ENCODE results near the gene TCN2. TPM values are rescaled to one million over a fixed set of nuclear protein-coding genes. Genes with fewer than 3 reads are reported as not detected.
"Not testable (repeated sequence)": the region's sequence is repeated elsewhere in the genome, so short reads cannot be mapped to it uniquely, and the experiment has no call there.

The TCN2 gene
- total RNA-seq (10 to 100 TPM; 21.4 to 39.9 TPM), polyA plus RNA-seq (10 to 100 TPM; 10.6 to 60.9 TPM)
- long read RNA-seq, donor 1, transcript TCN2-201 (9 exons, 2,535 nt): major isoform, 5 of 9 reads
- long read RNA-seq, donor 1, partial matches to known transcripts: 0 of 9 reads
- long read RNA-seq, donor 1, other reads (novel, unspliced or antisense): 0 of 9 reads
- long read RNA-seq, donor 2, partial matches to known transcripts: 0 of 3 reads
- long read RNA-seq, donor 2, other reads (novel, unspliced or antisense): 0 of 3 reads
- long read RNA-seq, donor 3, partial matches to known transcripts: 0 of 2 reads
- long read RNA-seq, donor 3, other reads (novel, unspliced or antisense): 0 of 2 reads
- long read RNA-seq, donor 4, partial matches to known transcripts: 0 of 2 reads
- long read RNA-seq, donor 4, other reads (novel, unspliced or antisense): 0 of 2 reads
- long read RNA-seq, donor 5, transcript TCN2-201 (9 exons, 2,535 nt): major isoform, 7 of 9 reads
- long read RNA-seq, donor 5, partial matches to known transcripts: 0 of 9 reads
- long read RNA-seq, donor 5, other reads (novel, unspliced or antisense): 0 of 9 reads

- H3K27me3 ChIP-seq (ENCODE audit: control insufficient read depth in 3 of 3, insufficient read depth in 3 of 3, low read length in 2 of 3): no peaks in the 10 kb centered on the region
- H3K9me3 ChIP-seq (ENCODE audit: control insufficient read depth in 4 of 4, insufficient read depth in 3 of 4, low read length in 3 of 4): no peaks in the 10 kb centered on the region
- peak within 1 kb of the TSS; percentile 40 for H3K4me3 ChIP-seq
- peak within 1 kb of the TSS; percentile 67 to 90 for H3K27ac ChIP-seq (ENCODE audit: low read depth in 1 of 2, low read length in 1 of 2)
- 0 to 1% methylated on average over 23 to 24 of the region's 24 CpGs for WGBS, 2 donors
- H3K36me3 ChIP-seq (ENCODE audit: control insufficient read depth in 4 of 4, insufficient read depth in 4 of 4, low read length in 4 of 4): peaks cover 0 to 4% (median under 1%) of the 10 kb centered on the region in 4 donors
- ATAC-seq (ENCODE audit: insufficient read depth, low FRiP score): peak; percentile 60
- TF ChIP-seq, protein P1, sequence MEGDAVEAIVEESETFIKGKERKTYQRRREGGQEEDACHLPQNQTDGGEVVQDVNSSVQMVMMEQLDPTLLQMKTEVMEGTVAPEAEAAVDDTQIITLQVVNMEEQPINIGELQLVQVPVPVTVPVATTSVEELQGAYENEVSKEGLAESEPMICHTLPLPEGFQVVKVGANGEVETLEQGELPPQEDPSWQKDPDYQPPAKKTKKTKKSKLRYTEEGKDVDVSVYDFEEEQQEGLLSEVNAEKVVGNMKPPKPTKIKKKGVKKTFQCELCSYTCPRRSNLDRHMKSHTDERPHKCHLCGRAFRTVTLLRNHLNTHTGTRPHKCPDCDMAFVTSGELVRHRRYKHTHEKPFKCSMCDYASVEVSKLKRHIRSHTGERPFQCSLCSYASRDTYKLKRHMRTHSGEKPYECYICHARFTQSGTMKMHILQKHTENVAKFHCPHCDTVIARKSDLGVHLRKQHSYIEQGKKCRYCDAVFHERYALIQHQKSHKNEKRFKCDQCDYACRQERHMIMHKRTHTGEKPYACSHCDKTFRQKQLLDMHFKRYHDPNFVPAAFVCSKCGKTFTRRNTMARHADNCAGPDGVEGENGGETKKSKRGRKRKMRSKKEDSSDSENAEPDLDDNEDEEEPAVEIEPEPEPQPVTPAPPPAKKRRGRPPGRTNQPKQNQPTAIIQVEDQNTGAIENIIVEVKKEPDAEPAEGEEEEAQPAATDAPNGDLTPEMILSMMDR (IDR thresholded peaks at IDR 0.05; ENCODE audit: control extremely low read depth, extremely low read depth): no peak
- peak within 1 kb of the TSS; percentile 16 to 76 for H3K9ac ChIP-seq (ENCODE audit: insufficient read depth in 1 of 2, low read length in 2 of 2)
- H3K4me1 ChIP-seq (ENCODE audit: control insufficient read depth in 5 of 5, insufficient read depth in 5 of 5, low read length in 5 of 5): peaks cover 3 to 17% (median 8%) of the 10 kb centered on the region in 5 donors
- DNase-seq: peak; percentile 80 to 89 (median 86)
Measured at GRCh38 chr22:30606455-30607299, at the start of gene TCN2. Gene TCN2, plus strand, starts transcription at chr22:30607174. Its CDS starts 158 bp downstream, at chr22:30607332.

DNA sequence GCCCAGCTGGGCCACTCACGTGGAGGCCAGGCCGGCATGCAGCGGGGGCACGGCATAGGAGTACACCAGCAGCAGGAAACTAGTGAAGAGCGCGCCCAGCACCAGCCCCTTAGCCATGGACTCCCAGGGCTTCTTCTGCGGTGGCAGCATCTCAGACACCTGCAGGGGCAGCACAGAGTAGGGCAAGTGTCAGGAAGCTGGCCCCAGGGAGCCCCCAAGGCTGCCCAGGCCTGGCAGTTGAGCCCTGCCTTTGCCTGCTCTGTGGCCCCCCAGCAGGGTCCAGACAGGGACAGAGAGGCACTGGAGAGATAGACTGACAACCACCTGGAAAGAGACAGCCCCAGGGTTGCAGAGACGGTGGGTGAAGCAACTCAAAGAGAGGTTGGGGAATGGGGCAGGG, 49.7 kb upstream of the TCN2 start:
- DNase-seq: no peak
- H3K27me3 ChIP-seq (ENCODE audit: control insufficient read depth in 3 of 3, insufficient read depth in 3 of 3, low read length in 2 of 3): no peaks in the 10 kb centered on the region
- H3K4me3 ChIP-seq: no peak overlapping the region
- no peaks in the 10 kb centered on the region for H3K4me1 ChIP-seq (ENCODE audit: control insufficient read depth in 5 of 5, insufficient read depth in 5 of 5, low read length in 5 of 5)
- TF ChIP-seq, protein P1 (IDR thresholded peaks at IDR 0.05; ENCODE audit: control extremely low read depth, extremely low read depth): no peak
- H3K36me3 ChIP-seq (ENCODE audit: control insufficient read depth in 4 of 4, insufficient read depth in 4 of 4, low read length in 4 of 4): no peaks in the 10 kb centered on the region
- 82 to 83% methylated on average over 8 of the region's 8 CpGs for WGBS, 2 donors
- no peaks in the 10 kb centered on the region for H3K9me3 ChIP-seq (ENCODE audit: control insufficient read depth in 4 of 4, insufficient read depth in 3 of 4, low read length in 3 of 4)
- no peak overlapping the region for H3K9ac ChIP-seq (ENCODE audit: insufficient read depth in 1 of 2, low read length in 2 of 2)
- H3K27ac ChIP-seq (ENCODE audit: low read depth in 1 of 2, low read length in 1 of 2): no peak overlapping the region
- no peak for ATAC-seq (ENCODE audit: insufficient read depth, low FRiP score)

DNA sequence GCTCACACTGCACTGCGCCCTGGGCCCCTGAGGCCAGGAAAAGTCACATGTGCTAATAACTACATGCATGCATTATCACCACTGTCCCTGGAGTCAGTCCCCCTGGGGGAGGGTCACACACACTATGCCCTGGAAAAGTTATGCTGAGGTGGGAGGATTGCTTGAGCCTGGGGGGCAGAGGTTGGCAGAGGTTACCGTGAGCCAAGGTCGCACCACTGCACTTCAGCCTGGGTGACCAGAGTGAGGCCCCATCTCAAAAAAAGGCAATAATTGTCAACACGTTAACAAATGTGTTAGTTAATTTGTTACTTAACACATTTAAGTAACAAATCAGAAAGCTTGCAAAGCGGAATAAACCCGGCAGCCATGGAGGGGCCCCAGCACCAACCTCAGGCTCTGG, 47.1 kb upstream of the TCN2 start:
- H3K36me3 ChIP-seq (ENCODE audit: control insufficient read depth in 4 of 4, insufficient read depth in 4 of 4, low read length in 4 of 4): no peaks in the 10 kb centered on the region
- TF ChIP-seq, protein P1 (IDR thresholded peaks at IDR 0.05; ENCODE audit: control extremely low read depth, extremely low read depth): no peak
- H3K27me3 ChIP-seq (ENCODE audit: control insufficient read depth in 3 of 3, insufficient read depth in 3 of 3, low read length in 2 of 3): no peaks in the 10 kb centered on the region
- WGBS, 2 donors: 87 to 90% methylated on average over 6 of the region's 6 CpGs
- H3K9ac ChIP-seq (ENCODE audit: insufficient read depth in 1 of 2, low read length in 2 of 2): no peak overlapping the region
- no peaks in the 10 kb centered on the region for H3K9me3 ChIP-seq (ENCODE audit: control insufficient read depth in 4 of 4, insufficient read depth in 3 of 4, low read length in 3 of 4)
- no peak overlapping the region for H3K4me3 ChIP-seq
- no peak for ATAC-seq (ENCODE audit: insufficient read depth, low FRiP score)
- no peak overlapping the region for H3K27ac ChIP-seq (ENCODE audit: low read depth in 1 of 2, low read length in 1 of 2)
- no peak for DNase-seq
- H3K4me1 ChIP-seq (ENCODE audit: control insufficient read depth in 5 of 5, insufficient read depth in 5 of 5, low read length in 5 of 5): no peaks in the 10 kb centered on the region

DNA sequence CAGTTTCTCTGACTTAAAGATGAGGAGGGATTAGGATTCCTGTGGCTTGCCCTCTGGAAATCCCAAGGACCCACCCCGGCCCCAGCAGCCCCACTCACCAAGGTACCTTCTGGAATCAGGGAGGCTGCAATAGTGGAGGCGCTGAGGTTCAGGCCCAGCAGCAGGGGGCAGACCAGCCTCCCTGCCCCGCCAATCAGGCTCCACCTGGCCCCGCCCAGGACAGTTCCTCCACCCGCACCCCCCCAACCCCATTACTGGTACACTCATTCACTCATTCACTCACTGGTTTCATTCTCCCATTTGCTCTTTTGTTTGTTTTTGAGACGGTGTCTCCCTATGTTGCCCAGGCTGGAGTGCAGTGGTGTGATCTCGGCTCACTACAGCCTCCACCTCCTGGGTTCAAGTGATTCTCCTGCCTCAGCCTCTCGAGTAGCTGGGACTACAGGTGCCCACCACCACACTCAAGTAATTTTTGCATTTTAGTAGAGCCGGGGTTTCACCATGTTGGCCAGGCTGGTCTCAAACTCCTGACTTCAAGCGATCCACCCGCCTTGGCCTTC, 46.3 kb upstream of the TCN2 start:
- not testable (repeated sequence) for H3K4me3 ChIP-seq; DNase-seq; H3K9me3 ChIP-seq (ENCODE audit: control insufficient read depth in 4 of 4, insufficient read depth in 3 of 4, low read length in 3 of 4); H3K36me3 ChIP-seq (ENCODE audit: control insufficient read depth in 4 of 4, insufficient read depth in 4 of 4, low read length in 4 of 4); H3K27ac ChIP-seq (ENCODE audit: low read depth in 1 of 2, low read length in 1 of 2); H3K9ac ChIP-seq (ENCODE audit: insufficient read depth in 1 of 2, low read length in 2 of 2); ATAC-seq (ENCODE audit: insufficient read depth, low FRiP score); H3K27me3 ChIP-seq (ENCODE audit: control insufficient read depth in 3 of 3, insufficient read depth in 3 of 3, low read length in 2 of 3); H3K4me1 ChIP-seq (ENCODE audit: control insufficient read depth in 5 of 5, insufficient read depth in 5 of 5, low read length in 5 of 5)
- 87 to 90% methylated on average over 11 of the region's 11 CpGs for WGBS, 2 donors

Measured in lung (tissue), 16 donors.